HL-60 (cell line): ENCODE data around the gene KSR2.

Experiments used
- DNase-seq, 2 experiments: peaks; one replicate each; pipeline ENCODE4 v3.0.0-alpha.2; 2010 to 2020; ENCODE audit warnings: low read depth in 1 of 2, low spot score in 1 of 2
- H3K27ac ChIP-seq: fragments of 250-450 bp; sonication (Bioruptor Pico); replicated peaks from 2 replicates; pipeline ENCODE4 v1.5.1; 2020; ENCODE audit warnings: mild to moderate bottlenecking, moderate library complexity
- H3K27me3 ChIP-seq: fragments of 250-450 bp; sonication (Bioruptor Pico); 2 replicates; pipeline ENCODE4 v1.5.1; 2021; ENCODE audit warnings: mild to moderate bottlenecking, moderate library complexity; ENCODE audit not compliant: insufficient read depth, poor library complexity, severe bottlenecking
- H3K4me3 ChIP-seq: replicated peaks from 2 replicates; pipeline ENCODE4 v1.5.1; 2011; ENCODE audit warnings: mild to moderate bottlenecking, control low read depth, low read length; ENCODE audit not compliant: insufficient read depth
- CTCF ChIP-seq: IDR thresholded peaks from one replicate; pipeline ENCODE4 v1.5.1; 2011; ENCODE audit warnings: low read length, control low read depth, inconsistent platforms; ENCODE audit not compliant: insufficient read depth
- GABPA ChIP-seq: IDR thresholded peaks from 2 replicates; pipeline ENCODE4 v1.6.1; 2012; ENCODE audit warnings: low read depth
- POLR2AphosphoS5 ChIP-seq: IDR thresholded peaks from 2 replicates; pipeline ENCODE4 v1.6.1; 2012; ENCODE audit warnings: low read depth
- SPI1 ChIP-seq: IDR thresholded peaks from 2 replicates; pipeline ENCODE4 v1.6.1; 2012; ENCODE audit warnings: low read depth, mild to moderate bottlenecking, borderline replicate concordance
- TF ChIP-seq, protein P1 (sequence below): IDR thresholded peaks from 2 replicates; pipeline ENCODE4 v1.6.1; 2012; ENCODE audit warnings: low read depth; ENCODE audit not compliant: insufficient replicate concordance

Gene KSR2

DNA sequence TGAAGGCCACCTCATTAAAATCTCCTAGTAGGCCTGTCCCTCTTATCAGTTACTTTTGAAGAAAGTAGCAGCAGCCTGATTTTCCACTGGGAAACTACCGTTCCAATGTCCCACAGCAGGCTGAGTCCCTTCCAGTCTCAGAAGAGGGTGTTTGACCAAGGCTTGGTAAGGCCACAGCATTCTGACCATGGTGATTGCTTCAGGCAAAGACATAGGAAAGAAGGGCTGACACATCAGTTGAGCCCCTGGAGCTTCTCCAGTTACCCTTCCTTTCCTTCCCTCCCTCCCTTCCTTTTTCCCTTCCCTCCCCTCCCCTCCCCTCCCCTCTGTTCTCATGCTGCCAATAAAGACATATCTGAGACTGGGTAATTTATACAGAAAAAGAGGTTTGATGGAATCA, 373.0 kb downstream of the KSR2 start:
- no peak overlapping the region for H3K4me3 ChIP-seq
- H3K27ac ChIP-seq: no peak overlapping the region
- no peak for TF ChIP-seq POLR2AphosphoS5
- no peak for TF ChIP-seq GABPA
- TF ChIP-seq CTCF: no peak
- TF ChIP-seq SPI1: no peak
- TF ChIP-seq, protein P1, sequence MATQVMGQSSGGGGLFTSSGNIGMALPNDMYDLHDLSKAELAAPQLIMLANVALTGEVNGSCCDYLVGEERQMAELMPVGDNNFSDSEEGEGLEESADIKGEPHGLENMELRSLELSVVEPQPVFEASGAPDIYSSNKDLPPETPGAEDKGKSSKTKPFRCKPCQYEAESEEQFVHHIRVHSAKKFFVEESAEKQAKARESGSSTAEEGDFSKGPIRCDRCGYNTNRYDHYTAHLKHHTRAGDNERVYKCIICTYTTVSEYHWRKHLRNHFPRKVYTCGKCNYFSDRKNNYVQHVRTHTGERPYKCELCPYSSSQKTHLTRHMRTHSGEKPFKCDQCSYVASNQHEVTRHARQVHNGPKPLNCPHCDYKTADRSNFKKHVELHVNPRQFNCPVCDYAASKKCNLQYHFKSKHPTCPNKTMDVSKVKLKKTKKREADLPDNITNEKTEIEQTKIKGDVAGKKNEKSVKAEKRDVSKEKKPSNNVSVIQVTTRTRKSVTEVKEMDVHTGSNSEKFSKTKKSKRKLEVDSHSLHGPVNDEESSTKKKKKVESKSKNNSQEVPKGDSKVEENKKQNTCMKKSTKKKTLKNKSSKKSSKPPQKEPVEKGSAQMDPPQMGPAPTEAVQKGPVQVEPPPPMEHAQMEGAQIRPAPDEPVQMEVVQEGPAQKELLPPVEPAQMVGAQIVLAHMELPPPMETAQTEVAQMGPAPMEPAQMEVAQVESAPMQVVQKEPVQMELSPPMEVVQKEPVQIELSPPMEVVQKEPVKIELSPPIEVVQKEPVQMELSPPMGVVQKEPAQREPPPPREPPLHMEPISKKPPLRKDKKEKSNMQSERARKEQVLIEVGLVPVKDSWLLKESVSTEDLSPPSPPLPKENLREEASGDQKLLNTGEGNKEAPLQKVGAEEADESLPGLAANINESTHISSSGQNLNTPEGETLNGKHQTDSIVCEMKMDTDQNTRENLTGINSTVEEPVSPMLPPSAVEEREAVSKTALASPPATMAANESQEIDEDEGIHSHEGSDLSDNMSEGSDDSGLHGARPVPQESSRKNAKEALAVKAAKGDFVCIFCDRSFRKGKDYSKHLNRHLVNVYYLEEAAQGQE: no peak
- no peaks in the 10 kb centered on the region for H3K27me3 ChIP-seq
- DNase-seq: no peak

DNA sequence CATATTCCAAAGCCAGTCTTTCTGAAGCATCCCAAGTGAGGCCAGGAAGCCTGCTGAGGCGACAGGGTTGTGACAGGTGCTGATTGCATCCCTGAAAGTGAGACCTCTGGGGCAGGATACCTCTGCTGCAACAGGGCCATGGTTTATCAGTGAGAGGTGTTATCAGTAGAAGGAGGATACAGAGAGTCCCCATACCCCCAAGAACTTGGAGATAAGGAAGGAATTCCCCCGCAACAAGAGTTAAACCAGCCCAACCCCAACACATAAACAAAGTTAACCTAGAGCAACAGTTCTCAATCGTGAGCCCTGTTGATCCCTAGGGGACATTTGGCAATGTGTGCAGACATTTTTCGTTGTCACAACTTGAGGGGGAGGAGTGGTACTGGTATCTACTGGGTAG, 374.3 kb downstream of the KSR2 start:
- Histone ChIP-seq H3K27ac (no peak overlapping the region), H3K27me3 (no peaks in the 10 kb centered on the region), H3K4me3 (no peak overlapping the region)
- TF ChIP-seq SPI1: no peak
- TF ChIP-seq CTCF: no peak
- TF ChIP-seq, protein P1: no peak
- no peak for TF ChIP-seq POLR2AphosphoS5
- no peak for TF ChIP-seq GABPA
- DNase-seq: no peak

DNA sequence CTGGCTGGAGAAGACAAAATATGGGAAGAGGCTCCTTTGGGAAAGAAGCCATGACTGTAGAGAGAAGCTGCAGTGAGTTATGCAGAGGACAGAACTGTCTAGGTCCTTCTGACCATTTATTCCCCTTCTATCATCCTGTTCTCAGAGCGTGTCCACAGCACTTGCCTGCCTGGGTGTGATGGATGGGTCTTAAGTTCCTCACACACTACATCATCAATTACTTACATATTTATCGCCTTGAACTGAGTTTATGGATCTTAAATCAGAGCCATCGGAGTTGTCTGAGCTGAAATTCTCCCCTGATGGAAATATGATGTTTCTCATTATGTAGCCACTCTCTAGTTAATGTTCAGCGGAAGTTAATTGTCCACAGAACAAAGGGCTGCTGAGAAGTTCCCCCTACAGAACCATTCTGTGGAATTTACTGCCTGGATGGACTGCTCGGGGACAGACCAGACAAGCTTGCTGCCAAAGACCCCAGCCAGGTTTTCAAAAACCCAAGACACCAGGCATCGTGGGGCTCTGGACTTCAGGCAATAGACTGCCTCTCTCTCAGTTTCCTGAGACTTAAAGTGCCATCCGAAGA, 374.9 kb downstream of the KSR2 start:
- no peak for DNase-seq
- TF ChIP-seq CTCF (no peak), GABPA (no peak), POLR2AphosphoS5 (no peak), SPI1 (no peak)
- TF ChIP-seq, protein P1: no peak

More for the DNA sequence above, 374.9 kb downstream of the KSR2 start:
- Histone ChIP-seq H3K27me3 (no peaks in the 10 kb centered on the region), H3K27ac (no peak overlapping the region), H3K4me3 (no peak overlapping the region)
